Measurements from ENCODE around the gene DAPL1.

DAPL1 gene

DNA sequence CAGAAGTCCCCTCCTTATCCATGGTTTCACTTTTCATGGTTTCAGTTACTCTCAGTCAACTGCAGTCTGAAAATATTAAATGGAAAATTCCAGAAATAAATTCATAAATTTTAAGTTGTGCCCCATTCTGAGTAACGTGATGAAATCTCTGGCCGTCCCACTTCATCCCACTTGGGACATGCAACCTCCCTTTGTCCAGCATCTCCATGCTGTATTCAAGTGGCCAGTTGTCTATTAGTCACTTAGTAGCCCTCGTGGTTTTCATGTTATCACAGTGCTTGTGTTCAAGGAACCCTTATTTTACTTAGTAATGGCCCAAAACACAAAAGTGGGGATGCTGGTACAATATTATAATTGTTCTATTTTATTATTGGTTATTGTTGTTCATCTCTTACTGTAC is 18.0 kb upstream of the DAPL1 start:
- no peak for DNase-seq (ENCODE audit: low read depth, low spot score)

DNA sequence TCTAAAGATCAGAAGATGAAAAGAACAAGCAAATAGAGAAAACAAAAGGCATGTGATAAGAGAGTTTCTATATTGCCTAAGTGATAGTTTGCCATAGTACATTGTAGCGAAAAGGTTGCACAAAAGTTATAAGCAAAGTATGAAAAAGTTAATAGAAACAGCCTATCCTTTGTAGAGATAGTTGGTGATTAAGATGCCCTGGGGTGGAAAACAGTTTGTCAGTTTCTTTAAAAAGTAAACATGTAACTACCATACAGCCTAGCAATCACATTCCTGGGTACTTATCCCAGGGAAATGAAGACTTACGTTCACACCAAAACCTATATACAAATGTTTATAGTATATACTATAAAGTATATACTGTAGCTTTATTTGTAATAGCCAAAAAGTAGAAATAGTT is 16.9 kb upstream of the DAPL1 start:
- DNase-seq (ENCODE audit: low read depth, low spot score): no peak

DNA sequence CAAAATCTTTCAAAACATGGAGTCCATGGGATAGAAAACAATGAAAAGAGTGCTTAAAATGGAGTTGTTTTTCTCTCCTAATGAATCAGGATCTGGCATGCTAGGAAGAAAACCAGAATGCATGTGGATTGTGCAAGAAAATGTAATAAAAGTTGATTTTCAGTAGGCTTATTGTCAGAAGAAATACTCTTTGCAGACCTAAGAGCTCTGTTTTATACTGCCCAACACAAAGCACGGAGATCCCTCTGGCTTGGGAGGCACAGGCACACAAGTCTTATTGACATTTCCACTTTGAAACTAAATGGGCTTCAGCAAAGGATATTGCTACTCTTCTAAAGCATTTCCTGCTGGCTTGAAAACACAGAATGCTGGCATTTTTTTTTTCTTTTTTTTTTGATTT is 15.5 kb upstream of the DAPL1 start:
- DNase-seq (ENCODE audit: low read depth, low spot score): no peak

DNA sequence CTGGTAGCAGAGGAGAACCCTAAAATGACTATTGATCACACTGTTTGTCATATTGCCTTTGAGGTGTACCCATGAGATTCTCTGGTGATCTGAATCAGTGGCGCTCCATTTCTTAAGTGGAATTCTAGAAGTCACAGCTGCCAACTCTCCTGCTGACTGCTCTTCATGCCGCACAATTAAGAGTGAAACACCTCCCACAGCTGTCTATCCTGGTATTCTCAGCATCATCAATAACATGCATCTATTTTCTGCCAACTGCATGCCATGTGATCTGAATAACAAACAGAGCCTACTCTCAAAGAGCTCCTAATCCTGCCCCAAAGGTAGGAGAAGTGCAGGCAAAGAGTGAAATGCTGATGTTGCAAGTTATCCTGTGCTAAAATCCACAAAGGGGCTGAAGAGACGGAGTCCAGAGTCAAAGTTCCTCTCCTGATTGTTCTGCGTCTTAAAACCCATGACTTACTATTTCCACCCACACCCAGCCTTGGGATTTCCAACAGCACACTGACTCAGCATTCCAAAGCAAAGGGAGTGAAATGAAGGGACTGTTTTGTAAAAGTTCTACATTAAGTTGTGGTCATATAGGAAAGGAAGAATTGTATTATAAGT is 13.7 kb upstream of the DAPL1 start:
- DNase-seq (ENCODE audit: low read depth, low spot score): no peak

DNA sequence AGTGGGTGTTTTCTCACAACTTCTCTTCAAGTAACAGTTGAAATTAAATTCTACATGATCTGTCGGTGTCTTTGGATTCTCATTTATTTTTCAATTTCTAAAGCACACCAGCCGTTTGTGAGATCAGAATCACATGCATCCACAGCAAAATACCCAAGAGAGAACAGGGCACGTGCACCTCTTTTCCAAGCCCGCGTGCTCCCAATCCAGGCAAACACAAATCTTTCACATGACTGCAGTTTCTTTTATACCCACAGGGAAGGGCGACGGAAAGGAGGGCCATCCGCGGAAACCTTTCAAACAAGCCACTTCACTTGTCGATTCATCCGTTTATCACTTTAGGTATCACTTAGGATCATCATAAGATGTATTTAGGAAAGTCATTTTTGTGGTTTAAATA is 13.0 kb upstream of the DAPL1 start:
- no peak for DNase-seq (ENCODE audit: low read depth, low spot score)

DNA sequence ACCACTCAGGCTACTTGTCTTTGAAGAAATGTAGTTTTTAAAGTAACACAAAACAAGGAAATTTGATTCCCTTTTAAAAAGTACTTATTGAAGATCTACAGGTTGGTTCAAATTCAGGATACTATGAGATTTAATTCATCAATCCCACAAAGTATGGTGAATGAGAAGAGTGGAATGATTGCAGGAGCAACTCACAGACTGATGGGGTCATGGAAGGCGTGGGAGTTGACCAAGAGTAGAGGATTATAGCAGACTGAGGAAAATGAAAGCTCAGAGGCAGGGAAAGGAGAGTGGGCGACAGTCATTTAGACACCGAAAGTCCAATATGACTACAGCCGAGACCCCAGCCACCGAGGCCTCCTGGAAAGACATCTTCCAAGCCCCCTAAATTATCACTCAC is 12.5 kb upstream of the DAPL1 start:
- no peak for DNase-seq (ENCODE audit: low read depth, low spot score)

DNA sequence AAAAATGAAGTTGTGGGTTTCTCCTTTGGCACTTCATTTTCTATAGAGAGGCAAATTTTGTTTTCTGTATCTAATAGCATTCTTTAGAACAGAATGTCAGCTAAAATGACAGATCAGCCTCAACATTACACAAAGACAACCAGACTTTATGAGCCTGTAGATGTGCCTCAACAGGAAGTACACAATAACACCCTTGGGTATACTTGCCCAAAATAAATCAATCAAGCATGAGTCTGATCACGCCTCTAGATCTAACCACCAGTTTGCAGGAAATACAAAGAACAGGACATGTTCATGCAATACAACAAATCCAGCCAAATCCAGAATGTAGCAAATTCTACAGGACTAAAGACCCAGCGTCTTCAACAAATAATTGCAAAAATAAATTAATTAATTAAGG is 11.2 kb upstream of the DAPL1 start:
- DNase-seq (ENCODE audit: low read depth, low spot score): no peak

DNA sequence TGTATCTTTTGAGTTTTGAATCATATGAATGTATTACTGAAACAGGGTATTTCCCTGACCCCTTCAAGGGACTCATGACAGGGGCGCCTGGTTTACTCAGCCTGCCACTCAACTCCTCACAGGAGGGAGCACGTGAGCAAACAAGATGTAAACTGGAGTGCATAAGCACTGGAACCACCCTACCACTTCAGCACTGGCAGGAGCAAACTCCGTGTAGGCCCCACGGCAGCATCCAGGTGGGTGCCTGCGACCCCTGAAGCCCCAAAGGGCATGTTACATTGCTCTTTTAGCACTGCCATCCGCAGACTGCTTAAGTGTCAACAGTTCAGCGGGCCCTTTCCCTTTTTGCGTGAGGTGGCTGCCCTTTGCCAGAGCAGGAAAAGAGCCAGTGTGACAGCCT is 8.2 kb upstream of the DAPL1 start:
- DNase-seq (ENCODE audit: low read depth, low spot score): no peak

DNA sequence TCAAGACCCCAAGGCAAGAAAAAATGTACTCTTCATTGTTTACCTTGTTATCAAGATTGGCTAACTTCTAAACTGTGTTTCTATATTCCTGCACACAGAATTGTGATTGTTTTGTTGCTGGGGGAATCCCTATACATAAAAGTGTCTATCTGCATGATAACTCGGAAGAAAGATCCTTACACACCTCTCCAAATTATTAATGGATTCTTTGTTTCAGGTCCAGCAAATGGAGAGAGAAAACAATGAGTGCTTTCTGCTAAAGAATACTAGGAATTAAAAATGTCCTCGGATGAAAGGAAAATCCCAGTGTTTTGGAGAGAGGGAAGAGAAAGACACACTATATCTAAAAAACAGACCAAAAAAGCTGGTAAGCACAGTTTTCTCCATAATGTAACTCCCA is 6.2 kb upstream of the DAPL1 start:
- DNase-seq (ENCODE audit: low read depth, low spot score): no peak

DNA sequence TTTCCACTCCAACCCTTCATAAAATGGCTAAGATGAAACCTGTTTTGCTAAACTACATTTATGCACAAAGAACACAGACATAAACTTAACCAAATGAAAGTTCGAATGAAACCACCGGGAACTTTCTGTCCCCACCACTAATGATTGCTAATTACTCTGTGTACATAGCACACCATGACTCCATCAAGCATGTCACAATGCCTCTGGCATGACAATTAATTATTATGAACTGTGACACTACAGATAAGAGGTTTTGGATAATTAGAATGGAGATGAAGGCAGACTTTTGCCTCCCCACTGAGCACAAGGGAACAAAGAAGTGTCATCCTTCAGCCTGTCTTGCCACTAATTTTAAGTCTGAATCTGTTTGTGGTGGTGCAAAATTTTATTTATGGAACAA is 1.5 kb downstream of the DAPL1 start:
- no peak for DNase-seq (ENCODE audit: low read depth, low spot score)

DNA sequence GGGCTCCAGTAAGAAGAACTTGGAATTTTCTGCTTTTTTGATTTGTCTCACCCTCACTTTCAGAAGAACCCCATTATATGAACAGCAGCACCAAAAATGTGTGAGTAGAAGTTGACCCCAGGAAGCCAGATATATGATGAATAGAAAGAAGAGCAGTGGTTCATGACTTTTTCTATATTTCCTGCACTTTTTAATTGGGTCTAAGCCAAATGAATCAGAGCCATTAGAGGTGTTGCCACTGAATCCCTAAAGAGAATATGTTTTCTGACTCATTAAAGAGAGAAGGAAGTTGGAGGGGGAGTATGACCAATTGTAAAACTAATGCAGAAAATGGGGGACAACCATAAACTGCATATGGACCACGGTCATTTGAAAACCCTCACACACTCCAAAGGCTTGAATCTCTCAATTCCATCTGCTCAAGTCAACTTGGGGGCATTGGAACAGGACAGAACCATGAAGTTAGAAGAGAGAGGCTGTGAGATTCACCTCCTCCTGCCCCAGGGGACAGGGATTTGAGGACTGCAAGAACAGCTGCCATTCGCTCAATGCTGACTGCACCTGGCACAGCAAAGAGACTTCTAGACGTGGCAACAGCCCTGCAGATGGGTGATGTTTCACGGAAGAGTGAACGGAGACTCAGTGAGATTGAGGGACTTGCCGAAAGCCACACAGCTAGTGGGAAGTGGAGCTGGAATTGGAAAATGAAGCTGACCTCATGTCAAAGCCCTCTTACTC is 3.0 kb downstream of the DAPL1 start:
- DNase-seq (ENCODE audit: low read depth, low spot score): no peak

DNA sequence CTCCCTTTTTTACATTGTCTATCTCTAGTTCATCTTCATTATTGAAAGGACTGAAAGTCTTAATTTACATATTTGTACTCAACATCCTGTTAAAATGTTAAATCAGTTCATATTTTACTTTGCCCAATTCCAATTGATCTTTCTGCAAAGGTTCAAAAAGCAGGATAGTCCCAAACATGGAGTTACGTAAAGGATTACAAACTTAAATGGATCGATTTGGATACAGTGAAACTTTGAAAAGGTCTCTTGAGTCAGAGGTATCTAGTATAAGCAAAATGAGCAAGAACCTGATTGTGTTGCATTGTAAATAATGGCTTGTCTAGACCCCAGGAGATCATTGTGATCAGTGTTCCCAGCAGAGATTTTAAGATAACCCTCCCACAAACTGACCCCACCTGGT is 4.1 kb downstream of the DAPL1 start:
- DNase-seq (ENCODE audit: low read depth, low spot score): no peak

DNA sequence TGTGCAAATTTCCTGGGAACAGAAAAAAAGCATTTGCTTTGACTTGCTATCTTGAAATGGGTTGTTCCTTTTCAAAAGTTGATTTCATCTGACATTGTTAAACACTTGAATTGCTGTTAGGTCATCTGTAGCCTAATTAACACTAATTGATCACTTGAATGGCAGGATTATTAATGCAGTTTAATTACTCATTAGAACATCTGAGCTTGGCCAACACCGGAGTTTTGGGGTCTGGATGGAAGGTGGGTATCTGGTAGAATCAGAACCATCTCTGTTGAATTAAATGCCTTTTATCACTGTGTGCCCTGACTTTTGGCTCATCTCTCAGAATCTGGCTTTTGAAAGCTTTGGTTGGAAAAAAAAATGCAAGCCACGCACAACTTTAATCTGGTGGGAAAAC is 8.4 kb downstream of the DAPL1 start:
- no peak for DNase-seq (ENCODE audit: low read depth, low spot score)

DNA sequence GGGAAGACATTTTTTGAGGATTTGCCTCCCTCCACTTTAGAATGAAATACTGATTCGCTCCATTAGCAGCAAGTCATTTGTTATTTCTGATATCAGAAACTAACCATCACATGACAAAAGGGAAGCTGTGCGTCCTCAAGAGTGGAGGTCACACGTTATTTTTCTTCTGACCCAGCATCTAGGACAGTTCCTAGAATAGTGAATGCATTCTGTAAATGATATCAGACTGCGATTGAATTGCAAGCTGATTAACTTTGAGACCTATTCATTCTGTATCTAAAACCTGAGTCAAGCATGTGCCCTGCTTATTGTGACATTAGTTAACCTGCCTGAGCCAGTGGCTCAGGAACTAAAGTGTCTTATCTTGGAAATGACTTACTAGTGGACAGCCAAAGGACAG is 10.1 kb downstream of the DAPL1 start:
- DNase-seq (ENCODE audit: low read depth, low spot score): no peak

DNA sequence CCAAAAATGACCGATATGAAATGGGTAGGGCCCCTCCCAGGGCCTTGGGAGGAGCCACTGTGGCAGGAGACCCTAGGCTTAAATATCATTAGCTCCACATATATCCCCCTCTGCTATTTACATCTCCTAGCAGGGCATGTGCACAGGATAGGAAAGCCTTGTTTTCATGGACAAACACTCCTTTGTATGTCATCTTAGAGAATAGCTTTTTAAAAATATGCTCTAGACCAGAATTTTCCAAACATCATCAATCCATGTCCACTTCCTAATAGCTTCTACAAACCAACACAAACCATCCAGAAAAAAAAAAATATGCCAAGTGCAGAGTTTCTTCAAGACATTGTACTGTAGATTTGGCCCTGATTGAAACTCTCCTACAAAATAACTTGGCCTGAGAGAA is 10.8 kb downstream of the DAPL1 start:
- no peak for DNase-seq (ENCODE audit: low read depth, low spot score)

DNA sequence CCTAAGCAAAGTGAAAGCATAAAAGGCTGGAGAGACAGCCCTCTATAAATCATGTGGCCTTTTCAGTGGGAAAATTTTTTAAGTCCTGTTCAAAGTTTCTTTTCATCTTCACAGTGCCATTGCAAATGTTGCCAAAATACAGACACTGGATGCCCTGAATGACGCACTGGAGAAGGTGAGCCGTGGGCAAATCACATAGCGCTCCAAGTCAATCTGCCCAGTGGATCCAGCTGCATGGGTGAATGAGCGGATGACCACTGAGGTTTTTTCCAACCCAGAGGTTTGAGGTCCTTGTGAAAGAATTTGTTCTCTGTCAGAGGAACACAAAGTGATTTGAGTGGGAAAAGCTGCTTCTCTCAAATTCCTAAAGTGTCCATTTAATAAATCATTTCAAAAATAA is 11.8 kb downstream of the DAPL1 start:
- DNase-seq (ENCODE audit: low read depth, low spot score): no peak

DNA sequence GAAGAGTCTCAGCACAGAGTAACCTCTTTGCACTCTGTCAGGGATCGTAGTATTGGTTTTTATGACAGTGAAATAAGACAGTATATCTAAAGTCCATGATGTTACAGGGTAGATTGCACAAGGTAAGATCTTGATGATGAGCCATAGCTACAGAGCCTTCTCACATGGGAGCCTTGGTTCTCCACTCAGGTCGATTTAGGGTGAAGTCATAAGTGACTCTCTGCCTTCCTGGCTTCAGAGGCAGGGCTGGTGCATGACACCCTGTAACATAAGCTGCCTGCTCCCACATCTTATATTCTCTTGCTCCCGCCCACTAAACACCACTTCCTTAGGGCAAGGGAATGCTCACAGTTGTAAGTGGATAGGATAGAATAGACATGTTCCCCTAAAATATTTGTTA is 13.3 kb downstream of the DAPL1 start:
- no peak for DNase-seq (ENCODE audit: low read depth, low spot score)

DNA sequence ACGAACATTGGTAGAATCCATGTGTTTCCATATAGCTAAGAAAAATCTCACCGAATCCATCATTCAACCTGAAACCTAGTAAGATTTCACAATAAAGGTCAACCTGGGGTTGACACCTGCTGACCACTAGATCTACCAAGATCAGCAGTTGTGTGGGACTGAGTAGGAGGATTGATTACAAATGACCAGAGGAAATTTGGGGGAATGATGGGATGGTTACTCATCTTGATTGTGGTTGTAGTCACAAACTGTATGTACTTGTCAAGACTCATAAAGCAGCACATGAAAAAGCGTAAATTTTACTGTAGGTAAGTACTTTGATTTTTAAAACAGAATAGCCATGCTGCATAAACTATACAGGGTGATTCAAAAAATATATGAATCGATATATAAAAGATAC is 14.7 kb downstream of the DAPL1 start:
- DNase-seq (ENCODE audit: low read depth, low spot score): no peak

DNA sequence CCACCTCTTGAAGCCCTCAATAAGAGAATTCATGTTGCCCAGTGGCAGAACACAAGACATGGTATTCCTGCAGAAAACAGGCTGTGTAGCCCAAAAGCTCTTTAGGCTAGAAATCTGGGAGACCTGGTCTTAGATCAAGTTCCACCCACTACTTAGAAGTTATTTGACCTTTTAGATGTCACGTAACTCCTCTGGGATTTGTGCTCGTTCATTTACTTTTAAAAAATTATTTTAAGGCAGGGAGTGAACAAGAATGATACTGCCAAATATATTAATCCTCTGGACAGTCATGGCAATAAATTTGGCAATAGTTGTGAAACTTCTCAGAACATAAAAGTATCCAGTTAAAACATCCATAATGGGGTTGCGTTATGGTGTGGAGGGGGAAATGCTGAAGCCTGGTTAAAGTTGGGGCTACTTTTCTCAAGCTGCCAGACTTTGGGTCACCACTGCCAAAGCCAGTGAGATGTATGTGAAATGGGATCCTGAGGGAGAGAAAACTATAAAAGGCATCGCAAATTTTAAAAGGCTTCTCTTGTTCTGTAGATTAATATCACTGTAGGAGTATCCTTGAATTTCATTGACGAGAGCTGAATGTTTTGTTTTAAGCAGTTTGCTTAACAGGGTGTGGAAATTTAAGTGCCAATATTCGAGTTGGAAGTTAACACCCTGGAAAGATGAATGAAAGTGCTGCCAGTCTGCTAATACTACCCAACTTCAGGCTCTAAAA is 15.8 kb downstream of the DAPL1 start:
- DNase-seq (ENCODE audit: low read depth, low spot score): no peak

DNA sequence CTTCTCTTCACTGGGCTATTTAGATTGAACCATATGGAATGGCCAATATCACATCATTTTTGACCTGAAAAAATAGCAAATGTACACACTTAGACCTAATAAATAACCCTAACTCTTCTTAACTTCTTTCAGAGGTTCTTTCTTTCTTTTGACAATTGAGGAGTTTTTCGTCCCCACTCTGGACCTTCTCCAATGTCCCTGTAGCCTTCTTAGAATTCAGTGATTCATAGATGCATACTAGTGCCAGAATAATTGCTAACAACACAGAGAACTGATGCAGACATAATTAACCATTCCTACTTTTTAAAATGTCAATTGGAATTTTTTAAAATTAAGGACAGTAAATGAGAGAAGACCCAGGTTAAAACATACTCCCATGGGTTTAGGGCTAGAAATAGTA is 20.0 kb downstream of the DAPL1 start:
- DNase-seq (ENCODE audit: low read depth, low spot score): no peak

DNA sequence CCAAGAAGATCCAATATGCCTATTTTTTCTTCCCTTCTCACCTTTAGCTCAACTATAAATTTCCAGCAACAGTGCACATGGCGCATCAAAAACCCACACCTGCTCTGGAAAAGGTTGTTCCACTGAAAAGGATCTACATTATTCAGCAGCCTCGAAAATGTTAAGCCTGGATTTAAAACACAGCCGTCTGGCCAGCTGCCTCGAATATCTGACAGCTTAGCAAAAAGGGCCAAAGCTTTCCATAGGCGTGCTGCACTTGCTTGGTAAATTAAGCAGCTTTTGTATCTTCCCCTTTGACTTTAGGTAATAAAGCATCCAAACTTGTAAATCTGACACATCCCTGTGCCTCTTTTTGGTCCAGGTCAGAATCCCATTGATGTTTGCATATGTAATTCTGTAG is 20.5 kb downstream of the DAPL1 start:
- DNase-seq (ENCODE audit: low read depth, low spot score): no peak

DNA sequence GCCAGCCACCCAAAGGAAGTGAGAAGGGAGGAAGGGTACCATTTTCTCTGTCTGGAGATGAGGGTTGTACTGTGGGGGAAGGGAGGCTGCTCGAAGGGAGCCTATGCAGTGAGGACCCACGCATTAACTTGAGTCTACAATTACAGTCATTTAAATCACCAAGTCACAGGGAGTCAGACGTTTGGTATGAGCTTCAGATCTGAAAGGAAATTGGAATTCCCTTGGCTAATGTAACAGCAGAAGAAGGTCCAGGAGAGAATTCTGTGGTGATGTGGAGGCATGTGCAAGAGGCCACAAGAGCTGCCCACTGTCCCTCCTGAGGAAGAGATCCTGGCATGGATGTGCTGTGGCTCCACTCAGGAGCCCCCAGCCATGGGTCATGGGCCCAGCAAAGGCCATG is 22.5 kb downstream of the DAPL1 start:
- no peak for DNase-seq (ENCODE audit: low read depth, low spot score)

DNA sequence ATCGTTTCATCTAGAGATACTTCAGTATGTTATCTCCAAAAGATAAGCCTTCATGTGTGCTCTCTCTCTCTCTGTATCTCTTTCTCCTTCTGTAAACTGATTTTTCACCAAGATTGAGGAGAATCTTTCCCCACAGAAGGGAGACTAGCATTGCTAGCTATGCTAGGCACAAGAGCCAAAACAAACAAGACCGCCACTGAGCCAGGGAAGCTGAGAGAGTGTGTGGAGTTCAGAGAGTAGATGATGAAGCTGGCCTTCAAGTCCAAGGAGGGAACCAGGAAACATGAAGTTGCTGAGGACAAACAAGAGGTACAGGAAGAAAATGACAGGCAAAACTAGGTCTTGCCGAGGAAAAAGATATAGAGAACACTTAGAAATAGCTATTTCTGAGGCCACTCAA is 23.4 kb downstream of the DAPL1 start:
- no peak for DNase-seq (ENCODE audit: low read depth, low spot score)
